B cell (primary cell): ENCODE measurements around the gene HPDL. TPM values are rescaled to one million over a fixed set of nuclear protein-coding genes. Genes with fewer than 3 reads are reported as not detected.

Source experiments
- ATAC-seq: fragments of 200-7000 bp; cut with Tn5 transposase; one replicate; pipeline ENCODE4 v1.10.0; 2021; ENCODE audit warnings: low read depth, mild to moderate bottlenecking, moderate number of reproducible peaks, moderate library complexity
- CTCF ChIA-PET: fragments of 350-600 bp; sonication (Branson Sonifier 250); formaldehyde crosslinking; loops from one replicate; lab custom pipeline; 2021; ENCODE audit warnings: antibody characterized with exemption, inconsistent platforms; lab: Charles Lee
- POLR2A ChIA-PET: fragments of 350-600 bp; sonication (Branson Sonifier 250); formaldehyde crosslinking; loops from one replicate; lab custom pipeline; 2021; ENCODE audit warnings: antibody characterized with exemption; lab: Charles Lee
- DNase-seq: peaks from one replicate; pipeline ENCODE4 v3.0.0; 2013
- H2AFZ ChIP-seq: 2 replicates; pipeline ENCODE4 v1.6.1; 2012; ENCODE audit warnings: mild to moderate bottlenecking, low read depth, low read length; ENCODE audit not compliant: insufficient read depth, poor library complexity, severe bottlenecking
- H3K27ac ChIP-seq, 2 donors: 1 replicate in 1 of 2; 2 replicates in 1 of 2; pipeline ENCODE4 v1.5.1; 2012 to 2013; ENCODE audit warnings: low read length in 2 of 2, mild to moderate bottlenecking in 2 of 2, moderate library complexity in 1 of 2
- H3K27me3 ChIP-seq, 4 experiments: fragments of 200-600 bp in 1 of 4; sonication (generic) in 1 of 4; replicated peaks in 1 of 4; 1 replicate in 2 of 4; 2 replicates in 2 of 4; pipeline versions ENCODE4 v1.6.1 to v1.7.0; 2013 to 2016; ENCODE audit warnings: low read length in 3 of 4, mild to moderate bottlenecking in 2 of 4, mixed read lengths in 1 of 4, moderate library complexity in 1 of 4; ENCODE audit not compliant: insufficient read depth in 4 of 4, control insufficient read depth in 3 of 4; ENCODE audit errors: control extremely low read depth in 1 of 4
- H3K36me3 ChIP-seq, 2 experiments: replicated peaks in 1 of 2; 1 replicate in 1 of 2; 2 replicates in 1 of 2; pipeline versions ENCODE4 v1.6.1 to v1.7.1; 2013; ENCODE audit warnings: low read length in 1 of 2; ENCODE audit not compliant: insufficient read depth in 2 of 2, control insufficient read depth in 1 of 2; ENCODE audit errors: control extremely low read depth in 1 of 2, extremely low read depth in 1 of 2
- H3K4me1 ChIP-seq, 2 donors: fragments of 200-600 bp in 1 of 2; sonication (generic) in 1 of 2; 1 replicate in 1 of 2; 2 replicates in 1 of 2; pipeline versions ENCODE4 v1.5.1 to v1.6.1; 2013 to 2017; ENCODE audit warnings: low read length in 2 of 2; ENCODE audit not compliant: control insufficient read depth in 2 of 2, insufficient read depth in 2 of 2
- H3K4me2 ChIP-seq: replicated peaks from 2 replicates; pipeline ENCODE3; 2012; ENCODE audit warnings: mild to moderate bottlenecking, low read depth, low read length; ENCODE audit not compliant: poor library complexity, severe bottlenecking
- H3K4me3 ChIP-seq, 5 experiments: fragments of 200-600 bp in 1 of 5; sonication (generic) in 1 of 5; 1 replicate in 3 of 5; 2 replicates in 2 of 5; pipeline versions ENCODE4 v1.5.1 to v1.7.0; 2011 to 2016; ENCODE audit warnings: low read length in 4 of 5, mild to moderate bottlenecking in 4 of 5, low read depth in 2 of 5, control low read depth in 1 of 5, moderate library complexity in 1 of 5; ENCODE audit not compliant: insufficient read depth in 1 of 5; ENCODE audit errors: control extremely low read depth in 1 of 5, extremely low read depth in 1 of 5
- H3K79me2 ChIP-seq: fragments of 200-600 bp; sonication (generic); one replicate; pipeline ENCODE4 v1.6.0; 2016; ENCODE audit warnings: low read length; ENCODE audit not compliant: control insufficient read depth, insufficient read depth
- H3K9ac ChIP-seq: fragments of 200-600 bp; sonication (generic); 2 replicates; pipeline ENCODE4 v1.6.1; 2017; ENCODE audit warnings: mild to moderate bottlenecking, low read length, moderate library complexity
- H3K9me3 ChIP-seq, 3 donors: one replicate each; pipeline versions ENCODE4 v1.6.1 to v1.7.1; 2013; ENCODE audit warnings: low read length in 2 of 3; ENCODE audit not compliant: control insufficient read depth in 2 of 3, insufficient read depth in 1 of 3; ENCODE audit errors: control extremely low read depth in 1 of 3
- H4K20me1 ChIP-seq: 2 replicates; pipeline ENCODE4 v1.6.0; 2012; ENCODE audit warnings: mild to moderate bottlenecking, low read length; ENCODE audit not compliant: insufficient read depth, control insufficient read depth, poor library complexity, severe bottlenecking
- H3K27ac Mint-ChIP-seq: one replicate; pipeline ENCODE4 v1.8.0; 2021; ENCODE audit warnings: mixed read lengths
- H3K27me3 Mint-ChIP-seq: one replicate; pipeline ENCODE4 v1.8.0; 2021; ENCODE audit warnings: mixed read lengths
- H3K4me1 Mint-ChIP-seq: one replicate; pipeline ENCODE4 v1.8.0; 2021; ENCODE audit warnings: mixed read lengths
- H3K4me3 Mint-ChIP-seq: one replicate; pipeline ENCODE4 v1.8.0; 2021; ENCODE audit warnings: mixed read lengths
- H3K9me3 Mint-ChIP-seq: one replicate; pipeline ENCODE4 v1.8.0; 2022; ENCODE audit warnings: mixed read lengths; ENCODE audit not compliant: insufficient read depth
- EZH2 ChIP-seq: IDR thresholded peaks from 2 replicates; pipeline ENCODE4 v1.6.1; 2012; ENCODE audit warnings: borderline replicate concordance, low read depth, mild to moderate bottlenecking, moderate library complexity, low read length; ENCODE audit not compliant: insufficient read depth, poor library complexity, severe bottlenecking
- WGBS: methylation state at CpG from one replicate; pipeline ENCODE4 v1.1.5; 2013; ENCODE audit warnings: missing lambda C conversion rate; ENCODE audit not compliant: insufficient coverage; 5-methylcytosine and 5-hydroxymethylcytosine counted together
- intact Hi-C: fragments of 100-400 bp; cut with micrococcal nuclease; formaldehyde crosslinking; loops from one replicate; pipeline ENCODE4 v1.10.0; 2022
- polyA plus RNA-seq: library from polyadenylated mRNA; depleted of rRNA; stranded (reverse); fragments of >200 nt; gene quantifications from 2 replicates; pipeline ENCODE4 v1.2.3, GENCODE V29; 2012
- total RNA-seq, 2 donors: library from RNA; stranded (reverse); fragments of 120-200 nt in 1 of 2; gene quantifications; 1 replicate in 1 of 2; 2 replicates in 1 of 2; pipeline versions ENCODE4 v1.2.3 to v1.2.4, GENCODE V29; 2013 to 2022
- TF ChIP-seq, protein P1 (sequence below): fragments of 200-600 bp; IDR thresholded peaks from one replicate; pipeline ENCODE4 v1.8.0; 2022; ENCODE audit warnings: antibody characterized with exemption, mild to moderate bottlenecking

Gene HPDL
- total and polyA plus RNA-seq, 2 donors (not counting 1 experiment from before 2014, with no cell fraction given) = 0.67 to 0.79 TPM

DNA sequence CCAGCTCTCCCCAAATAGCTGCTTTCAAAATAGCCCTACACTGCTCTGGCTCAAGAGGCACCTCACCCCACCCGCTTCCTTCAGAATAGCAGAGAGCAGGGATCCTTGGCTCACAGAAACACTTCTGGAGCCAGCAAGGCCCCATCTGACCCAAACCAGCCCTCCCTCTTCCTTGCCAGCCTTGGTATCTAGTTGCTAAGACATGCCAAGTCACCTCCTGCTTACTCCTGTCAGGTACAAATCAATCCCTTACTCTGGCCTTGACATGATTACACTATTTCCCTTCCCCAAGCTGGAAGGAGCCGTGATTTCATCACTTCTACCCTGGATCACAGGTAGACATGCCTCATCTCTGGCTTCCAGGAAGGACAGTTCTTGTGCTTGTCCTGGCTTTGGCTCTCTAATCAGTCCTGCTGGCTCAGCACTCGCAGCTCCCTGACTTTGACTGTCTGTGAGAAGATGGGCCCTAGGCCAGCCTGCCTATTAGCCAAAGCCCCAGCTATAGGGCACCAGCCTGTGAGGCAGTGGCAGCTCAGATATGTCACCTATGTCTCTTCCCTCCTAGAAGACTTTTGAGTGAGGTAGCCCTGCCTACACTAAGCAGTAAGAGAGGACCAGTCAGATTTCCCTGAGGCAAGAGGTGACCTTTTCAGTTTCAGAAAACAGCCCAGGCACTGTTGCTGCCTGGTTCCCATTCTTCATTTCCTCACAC, 22.4 kb downstream of the HPDL start:
- H2AFZ ChIP-seq = no peak overlapping the region
- H3K27ac ChIP-seq = no peak overlapping the region
- DNase-seq (no peak), ATAC-seq (no peak)
- H4K20me1 ChIP-seq = peaks cover 10% of the 10 kb centered on the region
- WGBS = 97% methylated on average over 3 of the region's 3 CpGs
- H3K4me1 ChIP-seq = no peaks in the 10 kb centered on the region
- no peak overlapping the region for H3K4me3 Mint-ChIP-seq
- H3K27me3 ChIP-seq = no peaks in the 10 kb centered on the region
- H3K4me3 ChIP-seq = no peak overlapping the region
- peak overlapping the region; percentile 15 for H3K27ac Mint-ChIP-seq
- peaks cover 0 to 30% of the 10 kb centered on the region in 2 experiments for H3K36me3 ChIP-seq
- no peaks in the 10 kb centered on the region for H3K27me3 Mint-ChIP-seq
- intact Hi-C loops = no loop called here
- H3K4me2 ChIP-seq = no peak overlapping the region
- no peaks in the 10 kb centered on the region for H3K9me3 Mint-ChIP-seq
- H3K4me1 Mint-ChIP-seq = no peaks in the 10 kb centered on the region
- H3K9ac ChIP-seq = no peak overlapping the region
- CTCF ChIA-PET = interaction anchor here (1.5 to 3.6 kb wide), 4 partner anchors 9 to 144 kb away, joined by 4 to 14 read pairs (median 10); partner anchors contain the start of genes MUTYH and TOE1
- POLR2A ChIA-PET = interaction anchor here (0.7 to 1.4 kb wide), 2 partner anchors 10 to 404 kb away, joined by 3 to 5 read pairs; partner anchors contain the start of genes MUTYH and TOE1
- no peaks in the 10 kb centered on the region for H3K79me2 ChIP-seq
- no peak for TF ChIP-seq EZH2
- TF ChIP-seq, protein P1, sequence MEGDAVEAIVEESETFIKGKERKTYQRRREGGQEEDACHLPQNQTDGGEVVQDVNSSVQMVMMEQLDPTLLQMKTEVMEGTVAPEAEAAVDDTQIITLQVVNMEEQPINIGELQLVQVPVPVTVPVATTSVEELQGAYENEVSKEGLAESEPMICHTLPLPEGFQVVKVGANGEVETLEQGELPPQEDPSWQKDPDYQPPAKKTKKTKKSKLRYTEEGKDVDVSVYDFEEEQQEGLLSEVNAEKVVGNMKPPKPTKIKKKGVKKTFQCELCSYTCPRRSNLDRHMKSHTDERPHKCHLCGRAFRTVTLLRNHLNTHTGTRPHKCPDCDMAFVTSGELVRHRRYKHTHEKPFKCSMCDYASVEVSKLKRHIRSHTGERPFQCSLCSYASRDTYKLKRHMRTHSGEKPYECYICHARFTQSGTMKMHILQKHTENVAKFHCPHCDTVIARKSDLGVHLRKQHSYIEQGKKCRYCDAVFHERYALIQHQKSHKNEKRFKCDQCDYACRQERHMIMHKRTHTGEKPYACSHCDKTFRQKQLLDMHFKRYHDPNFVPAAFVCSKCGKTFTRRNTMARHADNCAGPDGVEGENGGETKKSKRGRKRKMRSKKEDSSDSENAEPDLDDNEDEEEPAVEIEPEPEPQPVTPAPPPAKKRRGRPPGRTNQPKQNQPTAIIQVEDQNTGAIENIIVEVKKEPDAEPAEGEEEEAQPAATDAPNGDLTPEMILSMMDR = no peak
- H3K9me3 ChIP-seq = no peaks in the 10 kb centered on the region

DNA sequence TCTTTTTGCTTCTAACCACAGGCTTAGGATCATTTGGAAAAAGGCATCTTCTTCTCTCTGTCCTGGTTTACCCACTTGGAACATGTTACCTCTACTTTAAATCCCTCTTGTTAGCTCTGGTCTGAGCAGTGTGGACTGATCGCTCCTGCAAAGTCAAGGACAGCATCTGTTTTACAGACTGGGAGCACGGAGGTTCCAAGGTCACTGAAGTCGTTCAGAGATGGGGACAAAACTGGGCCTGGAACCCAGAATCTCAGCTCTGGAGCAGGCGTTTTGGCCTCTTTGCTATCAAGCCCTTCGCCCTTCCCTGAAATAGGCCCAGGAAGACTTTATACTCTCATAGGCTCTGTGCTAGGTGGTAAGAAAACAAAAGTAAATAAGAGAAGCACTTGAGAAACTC, 24.8 kb downstream of the HPDL start:
- Histone ChIP-seq H3K4me3 (no peak overlapping the region), H3K4me2 (no peak overlapping the region), H3K9me3 (no peaks in the 10 kb centered on the region), H3K27ac (no peak overlapping the region), H3K27me3 (no peaks in the 10 kb centered on the region), H4K20me1 (no peaks in the 10 kb centered on the region), H3K79me2 (peaks cover 9% of the 10 kb centered on the region), H2AFZ (no peak overlapping the region), H3K36me3 (peaks cover 0 to 12% of the 10 kb centered on the region in 2 experiments), H3K9ac (no peak overlapping the region), H3K4me1 (no peaks in the 10 kb centered on the region)
- intact Hi-C loops = no loop called here
- 100% methylated on average over 3 of the region's 5 CpGs for WGBS
- no peak overlapping the region for H3K27ac Mint-ChIP-seq
- H3K9me3 Mint-ChIP-seq = no peaks in the 10 kb centered on the region
- CTCF ChIA-PET = no interaction called here
- no peak for TF ChIP-seq EZH2
- TF ChIP-seq, protein P1 = no peak
- POLR2A ChIA-PET = no interaction called here
- ATAC-seq (no peak), DNase-seq (no peak)
- no peak overlapping the region for H3K4me3 Mint-ChIP-seq
- H3K27me3 Mint-ChIP-seq = no peaks in the 10 kb centered on the region
- peaks cover 2% of the 10 kb centered on the region for H3K4me1 Mint-ChIP-seq
